K562 (cell line): Measurements from ENCODE around the gene GUCA1A. TPM values are rescaled to one million over a fixed set of nuclear protein-coding genes. Genes with fewer than 3 reads are reported as not detected.

Experiments used
- ATAC-seq: fragments of 200-7000 bp; cut with Tn5 transposase; 3 replicates; pipeline ENCODE4 v1.9.1; 2020; ENCODE audit warnings: moderate library complexity
- BruUV-seq: library from RNA; stranded (reverse); fragments of 400-500 nt; replicated peaks from 2 replicates; lab custom pipeline; 2021; lab: Mats Ljungman, UMichigan
- CTCF ChIA-PET: fragments of 300-600 bp; formaldehyde crosslinking; extraction: SDS; loops from one replicate; lab custom pipeline; 2021; ENCODE audit warnings: low intra/inter-chr PET ratio; lab: Yijun Ruan, JAX
- POLR2A ChIA-PET: fragments of 300-600, 350-650 bp; sonication (Branson Sonifier 250); formaldehyde crosslinking; extraction: SDS; loops from one replicate; lab custom pipeline; 2021; ENCODE audit warnings: antibody characterized with exemption, inconsistent platforms; lab: Yijun Ruan, JAX
- DNase-seq, 4 experiments: peaks; one replicate each; pipeline versions ENCODE4 v3.0.0 to v3.0.0-alpha.2; 2011 to 2018; ENCODE audit warnings: low spot score in 3 of 4, mixed read lengths in 3 of 4; ENCODE audit errors: extremely low read depth in 1 of 4
- FAIRE-seq: peaks from 2 replicates; lab custom pipeline; 2011; peaks lifted over from hg19 to GRCh38; lab: Jason Lieb, UNC
- H2AFZ ChIP-seq: 2 replicates; pipeline ENCODE4 v1.6.0; 2011; ENCODE audit warnings: low read depth, low read length, control low read depth, inconsistent platforms
- H3K27ac ChIP-seq: fragments of 200-600 bp; 3 replicates; pipeline ENCODE4 v1.8.0; 2011; ENCODE audit warnings: low read depth, mild to moderate bottlenecking, control low read depth, inconsistent platforms, low read length, moderate library complexity, mixed read lengths; ENCODE audit errors: extremely low read depth
- H3K27me3 ChIP-seq, 2 experiments: fragments of 300-600 bp in 1 of 2; 2 replicates in 1 of 2; 3 replicates in 1 of 2; pipeline versions ENCODE4 v1.6.0 to v1.8.0; 2011; ENCODE audit warnings: inconsistent platforms in 2 of 2, low read length in 2 of 2, mild to moderate bottlenecking in 1 of 2, mixed read lengths in 1 of 2, moderate library complexity in 1 of 2; ENCODE audit not compliant: control insufficient read depth in 2 of 2, insufficient read depth in 2 of 2
- H3K36me3 ChIP-seq: fragments of 300-600 bp; 3 replicates; pipeline ENCODE4 v1.8.0; 2011; ENCODE audit warnings: mild to moderate bottlenecking, low read length, inconsistent platforms; ENCODE audit not compliant: control insufficient read depth, insufficient read depth
- H3K4me1 ChIP-seq, 2 experiments: fragments of 200-600 bp in 1 of 2; replicated peaks in 1 of 2; 2 replicates in 1 of 2; 3 replicates in 1 of 2; pipeline versions ENCODE4 v1.5.1 to v1.8.0; 2011; ENCODE audit warnings: inconsistent platforms in 2 of 2, low read length in 2 of 2, mild to moderate bottlenecking in 1 of 2, mixed read lengths in 1 of 2, moderate library complexity in 1 of 2; ENCODE audit not compliant: control insufficient read depth in 2 of 2, insufficient read depth in 2 of 2
- H3K4me2 ChIP-seq: 2 replicates; pipeline ENCODE4 v1.6.1; 2011; ENCODE audit warnings: low read length, control low read depth, inconsistent platforms, mixed read lengths; ENCODE audit not compliant: insufficient read depth
- H3K4me3 ChIP-seq: fragments of 200-600 bp; sonication (generic), shearing (Covaris generic); 2 replicates; pipeline ENCODE4 v1.5.1; 2016; ENCODE audit warnings: control low read depth, inconsistent platforms
- H3K79me2 ChIP-seq: fragments of 200-600 bp; 3 replicates; pipeline ENCODE4 v1.8.0; 2011; ENCODE audit warnings: low read length, inconsistent platforms; ENCODE audit not compliant: control insufficient read depth, insufficient read depth
- H3K9ac ChIP-seq, 2 experiments: 2 replicates each; pipeline versions ENCODE4 v1.6.0 to v1.6.1; 2011; ENCODE audit warnings: low read depth in 2 of 2, low read length in 2 of 2, control low read depth in 1 of 2, inconsistent platforms in 1 of 2, mild to moderate bottlenecking in 1 of 2, mixed read lengths in 1 of 2; ENCODE audit not compliant: insufficient read depth in 1 of 2
- H3K9me1 ChIP-seq: one replicate; pipeline ENCODE4 v1.6.0; 2011; ENCODE audit warnings: inconsistent platforms, mild to moderate bottlenecking, low read length, moderate library complexity; ENCODE audit not compliant: control insufficient read depth, insufficient read depth
- H3K9me3 ChIP-seq: replicated peaks from 2 replicates; pipeline ENCODE4 v1.5.1; 2011; ENCODE audit warnings: low read depth, low read length, inconsistent platforms; ENCODE audit not compliant: control insufficient read depth, insufficient read depth
- H4K20me1 ChIP-seq: replicated peaks from 2 replicates; pipeline ENCODE4 v1.6.1; 2011; ENCODE audit warnings: low read length, inconsistent platforms, mixed read lengths; ENCODE audit not compliant: control insufficient read depth, insufficient read depth
- GABPB1 ChIP-seq: sonication (generic); formaldehyde crosslinking; IDR thresholded peaks from 2 replicates; pipeline ENCODE4 v1.8.0; 2022; ENCODE audit warnings: mild to moderate bottlenecking, missing genetic modification reagents
- NUFIP1 ChIP-seq: fragments of 450-650 bp; IDR thresholded peaks from 2 replicates; pipeline ENCODE4 v1.6.1; 2018; ENCODE audit not compliant: partially characterized antibody
- RCOR1 ChIP-seq, 2 experiments: IDR thresholded peaks; 2 replicates each; pipeline ENCODE4 v1.6.1; 2012; ENCODE audit warnings: low read depth in 2 of 2, low read length in 2 of 2, borderline replicate concordance in 1 of 2, improper control_type of control experiment in 1 of 2
- RFX1 ChIP-seq: fragments of 450-650 bp; IDR thresholded peaks from 2 replicates; pipeline ENCODE4 v1.6.1; 2016; ENCODE audit warnings: mild to moderate bottlenecking, moderate library complexity
- SMARCA4 ChIP-seq: fragments of 450-650 bp; IDR thresholded peaks from 2 replicates; pipeline ENCODE4 v1.6.1; 2016
- TBL1XR1 ChIP-seq, 2 experiments: IDR thresholded peaks; 2 replicates each; pipeline ENCODE4 v1.6.1; 2012; ENCODE audit warnings: improper control_type of control experiment in 2 of 2, low read length in 2 of 2, mild to moderate bottlenecking in 1 of 2
- WGBS: fragments of 100-300 bp; shearing (Covaris generic); methylation state at CpG from one replicate; pipeline ENCODE4 v1.1.6; 2016; ENCODE audit warnings: low coverage, mixed read lengths; ENCODE audit not compliant: insufficient coverage; ENCODE audit errors: missing lambda C conversion rate; 5-methylcytosine and 5-hydroxymethylcytosine counted together
- in situ Hi-C: fragments of 300-500 bp; cut with MboI; formaldehyde crosslinking; loops from 4 replicates; pipeline ENCODE4 v1.15.0; 2018; ENCODE audit warnings: inconsistent platforms, mixed read lengths
- intact Hi-C: fragments of 100-400 bp; cut with micrococcal nuclease; formaldehyde crosslinking; loops from 2 replicates; pipeline ENCODE4 v1.14.2; 2022
- polyA plus RNA-seq, 8 experiments: library from polyadenylated mRNA; depleted of rRNA in 4 of 8; stranded (reverse) in 5 of 8; unstranded in 3 of 8; fragments of >200 nt; fragmentation: Nextera tagmentation in 2 of 8; fragmentation: Illumina TruSeq in 1 of 8; extraction: Ambion mirVana in 2 of 8; extraction: Trizol in 1 of 8; gene quantifications; 2 replicates each; pipeline versions ENCODE4 v1.2.1 to v1.2.3, GENCODE V29; 2011 to 2014; ENCODE audit warnings: inconsistent platforms in 1 of 8, missing spikeins in 1 of 8
- total RNA-seq, 7 experiments: library from RNA; depleted of rRNA in 6 of 7; stranded (reverse); fragments of >200 nt in 6 of 7; fragmentation: Illumina TruSeq in 2 of 7; extraction: Trizol in 2 of 7; gene quantifications; 2 replicates each; pipeline versions ENCODE4 v1.2.1 to v1.2.3, GENCODE V29; 2011 to 2021; ENCODE audit warnings: low replicate concordance in 1 of 7
- TF ChIP-seq, protein P1 (sequence below): sonication (generic); formaldehyde crosslinking; IDR thresholded peaks from 2 replicates; pipeline ENCODE4 v1.8.1; 2023; ENCODE audit warnings: mild to moderate bottlenecking, missing genetic modification reagents
- TF ChIP-seq, protein P2 (sequence below), 2 experiments: fragments of 450-650 bp; IDR thresholded peaks; 2 replicates each; pipeline ENCODE4 v1.6.1; 2016; ENCODE audit warnings: mild to moderate bottlenecking in 2 of 2, borderline replicate concordance in 1 of 2, low read depth in 1 of 2, moderate library complexity in 1 of 2
- TF ChIP-seq, protein P3 (sequence below): sonication (generic); formaldehyde crosslinking; IDR thresholded peaks from 2 replicates; pipeline ENCODE4 v1.8.0; 2022; ENCODE audit warnings: mild to moderate bottlenecking, missing genetic modification reagents

The GUCA1A gene
- total and polyA plus RNA-seq, 9 of the 15 experiments (the other 6 are each of a cell fraction or from before 2014, with no cell fraction given) = not detected

DNA sequence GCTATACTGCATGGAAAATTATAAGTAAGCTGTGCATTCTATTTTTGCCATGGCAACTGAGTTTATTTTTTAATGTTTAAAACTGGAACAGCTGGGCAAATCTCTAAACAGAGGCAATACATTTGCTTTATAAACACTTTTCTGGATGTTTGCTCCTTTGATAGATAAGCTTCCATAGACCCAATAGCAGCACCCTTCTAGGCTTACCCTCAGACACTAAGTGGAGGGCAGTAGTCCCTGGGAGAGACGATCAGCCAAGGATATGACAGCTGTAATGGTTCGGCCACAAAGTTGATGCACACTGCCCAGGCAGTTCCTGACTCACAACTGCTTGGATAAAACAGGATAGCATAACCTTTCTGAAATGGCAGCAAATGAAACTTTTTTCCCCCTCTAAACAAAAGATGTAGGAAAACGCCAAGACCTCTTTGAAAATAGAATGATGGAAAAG lies 53.0 kb downstream of the GUCA1A start:
- FAIRE-seq (peak; percentile 71), DNase-seq (peak in 1 of 4 experiments; percentile 49), ATAC-seq (peak; percentile 70)
- POLR2A ChIA-PET = interaction anchor here (0.5 to 2.0 kb wide), 9 partner anchors 9 to 653 kb away, joined by 3 to 13 read pairs (median 3); partner anchors contain the start of genes MRPS10 and RPL7L1
- Histone ChIP-seq H3K4me3 (no peak overlapping the region), H3K9me3 (no peaks in the 10 kb centered on the region), H3K36me3 (no peaks in the 10 kb centered on the region), H2AFZ (peak overlapping the region; percentile 77), H3K4me1 (peaks cover 14 to 25% of the 10 kb centered on the region in 2 experiments), H3K9ac (peak overlapping the region; percentile 15 to 21; a peak in 1 of 4 replicates), H3K27me3 (no peaks in the 10 kb centered on the region), H4K20me1 (no peaks in the 10 kb centered on the region), H3K4me2 (peak overlapping the region; percentile 59; the same call in 1 of the 2 replicates), H3K9me1 (no peaks in the 10 kb centered on the region), H3K79me2 (no peaks in the 10 kb centered on the region), H3K27ac (no peak overlapping the region)
- WGBS = 10% methylated on average over 3 of the region's 3 CpGs
- intact Hi-C loops (no loop called here), in situ Hi-C loops (loop anchor here (10.0 kb wide), 1 partner anchor 441 kb away; the partner anchor contains the start of genes PRICKLE4 and TOMM6)
- CTCF ChIA-PET = interaction anchor here (0.6 to 1.1 kb wide), 2 partner anchors 57 to 309 kb away, joined by 5 read pairs; no protein-coding TSS in a partner anchor
- BruUV-seq = no TSS peak
- TF ChIP-seq, protein P1, sequence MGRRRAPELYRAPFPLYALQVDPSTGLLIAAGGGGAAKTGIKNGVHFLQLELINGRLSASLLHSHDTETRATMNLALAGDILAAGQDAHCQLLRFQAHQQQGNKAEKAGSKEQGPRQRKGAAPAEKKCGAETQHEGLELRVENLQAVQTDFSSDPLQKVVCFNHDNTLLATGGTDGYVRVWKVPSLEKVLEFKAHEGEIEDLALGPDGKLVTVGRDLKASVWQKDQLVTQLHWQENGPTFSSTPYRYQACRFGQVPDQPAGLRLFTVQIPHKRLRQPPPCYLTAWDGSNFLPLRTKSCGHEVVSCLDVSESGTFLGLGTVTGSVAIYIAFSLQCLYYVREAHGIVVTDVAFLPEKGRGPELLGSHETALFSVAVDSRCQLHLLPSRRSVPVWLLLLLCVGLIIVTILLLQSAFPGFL (CRISPR knock-in tag) = peak; percentile 20; the same call in 1 of the 2 replicates
- TF ChIP-seq SMARCA4 (no peak), TBL1XR1 (IDR thresholded peaks at IDR 0.05; ENCODE audit: low read length in 2 of 2) (peak in 1 of 2 experiments; percentile 17; a peak in 1 of 4 replicates), RCOR1 (IDR thresholded peaks at IDR 0.05; ENCODE audit: borderline replicate concordance in 1 of 2, low read depth in 2 of 2, low read length in 2 of 2) (peak in 1 of 2 experiments; percentile 27; a peak in 1 of 4 replicates), NUFIP1 (peak; percentile 50), GABPB1 (CRISPR knock-in tag) (peak; percentile 3; the same call in 1 of the 2 replicates), RFX1 (peak; percentile 44)
- TF ChIP-seq, protein P2, sequence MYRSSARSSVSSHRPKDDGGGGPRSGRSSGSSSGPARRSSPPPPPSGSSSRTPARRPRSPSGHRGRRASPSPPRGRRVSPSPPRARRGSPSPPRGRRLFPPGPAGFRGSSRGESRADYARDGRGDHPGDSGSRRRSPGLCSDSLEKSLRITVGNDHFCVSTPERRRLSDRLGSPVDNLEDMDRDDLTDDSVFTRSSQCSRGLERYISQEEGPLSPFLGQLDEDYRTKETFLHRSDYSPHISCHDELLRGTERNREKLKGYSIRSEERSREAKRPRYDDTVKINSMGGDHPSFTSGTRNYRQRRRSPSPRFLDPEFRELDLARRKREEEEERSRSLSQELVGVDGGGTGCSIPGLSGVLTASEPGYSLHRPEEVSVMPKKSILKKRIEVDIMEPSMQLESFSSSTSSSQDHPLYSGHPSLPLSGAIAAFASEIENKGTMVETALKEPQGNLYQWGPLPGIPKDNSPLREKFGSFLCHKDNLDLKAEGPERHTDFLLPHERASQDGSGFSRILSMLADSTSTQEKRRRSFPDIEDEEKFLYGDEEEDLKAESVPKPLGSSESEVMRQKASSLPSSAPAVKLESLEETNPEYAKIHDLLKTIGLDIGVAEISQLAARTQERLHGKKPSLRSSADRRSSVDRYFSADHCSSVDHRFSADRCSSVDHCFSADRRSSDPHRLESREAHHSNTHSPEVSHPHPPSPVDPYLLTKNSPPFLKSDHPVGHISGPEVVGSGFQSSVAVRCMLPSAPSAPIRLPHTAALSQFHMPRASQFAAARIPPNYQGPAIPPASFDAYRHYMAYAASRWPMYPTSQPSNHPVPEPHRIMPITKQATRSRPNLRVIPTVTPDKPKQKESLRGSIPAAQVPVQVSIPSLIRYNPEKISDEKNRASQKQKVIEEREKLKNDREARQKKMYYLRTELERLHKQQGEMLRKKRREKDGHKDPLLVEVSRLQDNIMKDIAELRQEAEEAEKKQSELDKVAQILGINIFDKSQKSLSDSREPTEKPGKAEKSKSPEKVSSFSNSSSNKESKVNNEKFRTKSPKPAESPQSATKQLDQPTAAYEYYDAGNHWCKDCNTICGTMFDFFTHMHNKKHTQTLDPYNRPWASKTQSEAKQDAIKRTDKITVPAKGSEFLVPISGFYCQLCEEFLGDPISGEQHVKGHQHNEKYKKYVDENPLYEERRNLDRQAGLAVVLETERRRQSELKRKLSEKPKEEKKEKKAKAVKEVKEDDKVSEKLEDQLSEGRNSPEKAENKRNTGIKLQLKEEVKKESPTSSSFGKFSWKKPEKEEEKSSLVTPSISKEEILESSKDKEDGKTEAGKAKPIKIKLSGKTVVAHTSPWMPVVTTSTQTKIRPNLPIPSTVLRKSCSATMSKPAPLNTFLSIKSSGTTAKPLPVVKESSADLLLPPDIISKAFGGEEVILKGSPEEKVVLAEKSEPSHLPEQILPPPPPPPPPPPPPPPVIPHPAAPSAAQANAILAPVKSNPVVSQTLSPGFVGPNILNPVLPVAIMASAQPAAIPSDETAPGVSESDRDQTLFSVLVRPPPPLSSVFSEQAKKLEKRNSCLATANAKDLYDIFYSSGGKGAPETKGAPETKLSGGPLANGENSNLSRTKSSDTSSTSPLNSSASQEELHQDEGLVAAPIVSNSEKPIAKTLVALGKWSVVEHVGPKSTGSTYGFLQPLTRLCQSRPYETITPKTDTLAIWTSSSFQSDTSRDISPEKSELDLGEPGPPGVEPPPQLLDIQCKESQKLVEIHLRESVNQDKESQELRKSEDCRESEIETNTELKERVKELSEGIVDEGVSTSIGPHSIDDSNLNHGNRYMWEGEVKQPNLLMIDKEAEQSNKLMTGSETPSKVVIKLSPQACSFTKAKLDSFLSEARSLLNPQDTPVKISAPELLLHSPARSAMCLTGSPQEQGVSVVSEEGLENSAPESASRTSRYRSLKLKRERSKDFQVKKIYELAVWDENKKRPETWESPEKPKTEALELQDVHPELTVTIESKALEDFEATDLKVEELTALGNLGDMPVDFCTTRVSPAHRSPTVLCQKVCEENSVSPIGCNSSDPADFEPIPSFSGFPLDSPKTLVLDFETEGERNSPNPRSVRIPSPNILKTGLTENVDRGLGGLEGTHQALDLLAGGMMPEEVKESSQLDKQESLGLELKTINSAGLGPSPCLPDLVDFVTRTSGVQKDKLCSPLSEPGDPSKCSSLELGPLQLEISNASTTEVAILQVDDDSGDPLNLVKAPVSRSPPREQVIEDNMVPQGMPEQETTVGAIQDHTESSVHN (IDR thresholded peaks at IDR 0.05; ENCODE audit: borderline replicate concordance in 1 of 2, low read depth in 1 of 2) = 0 out of 4 replicates have a peak, but pooled peaks of 1 of the 2 experiments have one; percentile 12
- TF ChIP-seq, protein P3, sequence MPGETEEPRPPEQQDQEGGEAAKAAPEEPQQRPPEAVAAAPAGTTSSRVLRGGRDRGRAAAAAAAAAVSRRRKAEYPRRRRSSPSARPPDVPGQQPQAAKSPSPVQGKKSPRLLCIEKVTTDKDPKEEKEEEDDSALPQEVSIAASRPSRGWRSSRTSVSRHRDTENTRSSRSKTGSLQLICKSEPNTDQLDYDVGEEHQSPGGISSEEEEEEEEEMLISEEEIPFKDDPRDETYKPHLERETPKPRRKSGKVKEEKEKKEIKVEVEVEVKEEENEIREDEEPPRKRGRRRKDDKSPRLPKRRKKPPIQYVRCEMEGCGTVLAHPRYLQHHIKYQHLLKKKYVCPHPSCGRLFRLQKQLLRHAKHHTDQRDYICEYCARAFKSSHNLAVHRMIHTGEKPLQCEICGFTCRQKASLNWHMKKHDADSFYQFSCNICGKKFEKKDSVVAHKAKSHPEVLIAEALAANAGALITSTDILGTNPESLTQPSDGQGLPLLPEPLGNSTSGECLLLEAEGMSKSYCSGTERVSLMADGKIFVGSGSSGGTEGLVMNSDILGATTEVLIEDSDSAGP (CRISPR knock-in tag) = no peak
